Skin epidermis (tissue), 12 donors: ENCODE results near the gene DOCK4.
A peak's percentile ranks its signal among the peaks of the same experiment; 100 is the strongest.

ENCODE experiments used
- H3K27ac ChIP-seq, 21 experiments: fragments of 200-600 bp; sonication (generic) in 11 of 21; one replicate each; pipeline ENCODE4 v1.5.0; 2020; ENCODE audit warnings: mild to moderate bottlenecking in 3 of 21, inconsistent platforms in 2 of 21, moderate library complexity in 2 of 21
- H3K4me3 ChIP-seq, 7 experiments: fragments of 200-600 bp; sonication (generic) in 2 of 7; one replicate each; pipeline ENCODE4 v1.5.0; 2020; ENCODE audit warnings: inconsistent platforms in 2 of 7, mild to moderate bottlenecking in 2 of 7, moderate library complexity in 1 of 7

DOCK4 gene

GRCh38 chr7:112092709-112093395 is 113.3 kb downstream of the DOCK4 start:
- no peak overlapping the region for H3K4me3 ChIP-seq
- H3K27ac ChIP-seq, result no peak overlapping the region

- H3K27ac ChIP-seq, result no peak overlapping the region
- no peak overlapping the region for H3K4me3 ChIP-seq
These were observed 113.9 kb downstream of the DOCK4 start for GRCh38 chr7:112092306-112092705.

GRCh38 chr7:112091768-112092167 is 114.4 kb downstream of the DOCK4 start:
- Histone ChIP-seq H3K27ac (no peak overlapping the region), H3K4me3 (no peak overlapping the region)

- Histone ChIP-seq H3K4me3 (no peak overlapping the region), H3K27ac (no peak overlapping the region)
These were observed 116.6 kb downstream of the DOCK4 start for GRCh38 chr7:112089551-112089950.

GRCh38 chr7:112088484-112089016 is 117.6 kb downstream of the DOCK4 start:
- Histone ChIP-seq H3K4me3 (no peak overlapping the region), H3K27ac (no peak overlapping the region)

GRCh38 chr7:112086496-112087254 is 119.5 kb downstream of the DOCK4 start:
- Histone ChIP-seq H3K27ac (no peak overlapping the region), H3K4me3 (no peak overlapping the region)

- Histone ChIP-seq H3K27ac (peak overlapping the region in 14 of 21 experiments; percentile 4 to 63 (median 32)), H3K4me3 (no peak overlapping the region)
These were observed 121.7 kb downstream of the DOCK4 start for GRCh38 chr7:112084520-112084971.

GRCh38 chr7:112083776-112084355 is 122.3 kb downstream of the DOCK4 start:
- Histone ChIP-seq H3K4me3 (no peak overlapping the region), H3K27ac (peak overlapping the region in 10 of 21 experiments; percentile 4 to 63 (median 54))

- Histone ChIP-seq H3K4me3 (no peak overlapping the region), H3K27ac (peak overlapping the region in 7 of 21 experiments; percentile 6 to 68 (median 57))
These were observed 123.9 kb downstream of the DOCK4 start for GRCh38 chr7:112082306-112082705.

GRCh38 chr7:112081778-112082177 is 124.4 kb downstream of the DOCK4 start:
- Histone ChIP-seq H3K27ac (peak overlapping the region in 9 of 21 experiments; percentile 6 to 70 (median 57)), H3K4me3 (no peak overlapping the region)

GRCh38 chr7:112080978-112081377 is 125.2 kb downstream of the DOCK4 start:
- Histone ChIP-seq H3K27ac (peak overlapping the region in 13 of 21 experiments; percentile 7 to 74 (median 56)), H3K4me3 (no peak overlapping the region)

GRCh38 chr7:112080441-112080840 is 125.8 kb downstream of the DOCK4 start:
- Histone ChIP-seq H3K27ac (peak overlapping the region in 12 of 21 experiments; percentile 7 to 74 (median 54)), H3K4me3 (no peak overlapping the region)

- Histone ChIP-seq H3K4me3 (no peak overlapping the region), H3K27ac (peak overlapping the region in 2 of 21 experiments; percentile 34 to 56)
These were observed 126.5 kb downstream of the DOCK4 start for GRCh38 chr7:112079673-112080072.

GRCh38 chr7:112079122-112079521 is 127.1 kb downstream of the DOCK4 start:
- Histone ChIP-seq H3K4me3 (no peak overlapping the region), H3K27ac (no peak overlapping the region)

GRCh38 chr7:112076324-112076723 is 129.9 kb downstream of the DOCK4 start:
- no peak overlapping the region for H3K4me3 ChIP-seq
- no peak overlapping the region for H3K27ac ChIP-seq

GRCh38 chr7:112074464-112074863 is 131.7 kb downstream of the DOCK4 start:
- H3K27ac ChIP-seq, result no peak overlapping the region

GRCh38 chr7:112073530-112073929 is 132.7 kb downstream of the DOCK4 start:
- no peak overlapping the region for H3K27ac ChIP-seq

More at GRCh38 chr7:112074464-112074863, 131.7 kb downstream of the DOCK4 start:
- H3K4me3 ChIP-seq, result no peak overlapping the region

GRCh38 chr7:112072541-112073245 is 133.5 kb downstream of the DOCK4 start:
- Histone ChIP-seq H3K4me3 (no peak overlapping the region), H3K27ac (no peak overlapping the region)

More at GRCh38 chr7:112073530-112073929, 132.7 kb downstream of the DOCK4 start:
- H3K4me3 ChIP-seq, result no peak overlapping the region

- no peak overlapping the region for H3K4me3 ChIP-seq
- H3K27ac ChIP-seq, result no peak overlapping the region
These were observed 134.3 kb downstream of the DOCK4 start for GRCh38 chr7:112071856-112072255.
